ENCODE results near the gene INSL4. TPM values are rescaled to one million over a fixed set of nuclear protein-coding genes. Genes with fewer than 3 reads are reported as not detected.

The INSL4 gene
- total RNA-seq, 2 experiments from 2014 or later, result not detected

DNA sequence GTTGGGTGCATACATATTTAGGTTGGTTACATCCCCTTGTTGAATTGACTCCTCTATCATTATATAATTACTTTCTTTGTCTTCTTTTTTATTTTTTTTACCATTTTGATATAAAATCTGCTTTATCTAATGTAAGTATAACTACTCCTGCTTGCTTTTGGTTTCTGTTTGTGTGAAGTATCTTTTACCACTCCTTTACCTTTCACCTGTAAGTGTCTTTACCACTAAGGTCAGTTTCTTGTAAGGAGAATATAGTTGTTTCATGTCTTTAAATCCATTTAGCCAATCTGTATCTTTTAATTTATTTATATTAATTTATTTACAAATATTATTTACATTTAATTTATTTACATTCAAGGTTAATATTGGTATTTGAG lies 33.0 kb downstream of the INSL4 start:
- POLR2A ChIA-PET, result no interaction called here
- intact Hi-C loops (cut with micrococcal nuclease), result loop anchor here (5.0 kb wide), 2 partner anchors 77 to 502 kb away; partner anchors contain the start of gene INSL6
- H3K4me3 Mint-ChIP-seq, result no peak overlapping the region
- no peaks in the 10 kb centered on the region for H3K9me3 Mint-ChIP-seq
- no peaks in the 10 kb centered on the region for H3K27me3 Mint-ChIP-seq
- no peak for DNase-seq
- H3K36me3 Mint-ChIP-seq, result no peaks in the 10 kb centered on the region
- peaks cover 12% of the 10 kb centered on the region for H3K4me1 Mint-ChIP-seq (ENCODE audit: low read depth)
- CTCF ChIA-PET, result interaction anchor here (1.2 kb wide), 2 partner anchors 57 to 78 kb away, joined by 3 to 6 read pairs; no protein-coding TSS in a partner anchor
- no peak overlapping the region for H3K27ac Mint-ChIP-seq

DNA sequence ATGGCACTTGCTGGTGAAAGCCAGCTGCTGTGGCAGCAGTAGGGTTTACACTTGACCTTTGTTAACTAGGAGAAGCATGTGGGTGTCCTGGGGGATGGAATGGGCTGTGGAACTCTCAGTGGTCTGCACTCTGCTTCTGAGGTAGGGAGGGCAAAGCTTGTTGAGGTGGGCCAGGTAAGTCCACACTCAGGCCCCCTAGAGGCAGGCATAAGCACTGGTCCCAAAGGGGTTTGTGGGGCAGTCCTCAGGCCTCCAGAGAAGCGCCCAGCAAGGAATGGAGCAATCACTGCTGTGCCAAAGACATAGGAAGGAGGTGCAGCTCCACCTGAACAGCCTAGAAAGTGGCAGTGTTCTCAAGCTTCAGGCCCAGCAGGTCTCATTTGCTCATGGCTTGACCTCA lies 34.7 kb downstream of the INSL4 start:
- Mint-ChIP-seq H3K27me3 (no peaks in the 10 kb centered on the region), H3K4me3 (no peak overlapping the region), H3K4me1 (ENCODE audit: low read depth) (peaks cover 12% of the 10 kb centered on the region), H3K9me3 (no peaks in the 10 kb centered on the region), H3K27ac (no peak overlapping the region), H3K36me3 (no peaks in the 10 kb centered on the region)
- CTCF ChIA-PET, result no interaction called here
- POLR2A ChIA-PET, result no interaction called here
- no peak for DNase-seq
- intact Hi-C loops (cut with micrococcal nuclease), result no loop called here

- Mint-ChIP-seq H3K9me3 (no peaks in the 10 kb centered on the region), H3K27ac (no peak overlapping the region), H3K27me3 (no peaks in the 10 kb centered on the region), H3K4me3 (no peak overlapping the region), H3K4me1 (ENCODE audit: low read depth) (peaks cover 8% of the 10 kb centered on the region), H3K36me3 (no peaks in the 10 kb centered on the region)
- POLR2A ChIA-PET, result no interaction called here
- intact Hi-C loops (cut with micrococcal nuclease), result no loop called here
- DNase-seq, result no peak
- CTCF ChIA-PET, result interaction anchor here (1.3 kb wide), 1 partner anchor 155 kb away, joined by 4 read pairs; no protein-coding TSS in a partner anchor
Measured at GRCh38 chr9:5269249-5269715, 38.1 kb downstream of the INSL4 start.

GRCh38 chr9:5274770-5275169 lies 43.6 kb downstream of the INSL4 start:
- no peaks in the 10 kb centered on the region for H3K4me1 Mint-ChIP-seq (ENCODE audit: low read depth)
- H3K27ac Mint-ChIP-seq, result no peak overlapping the region
- no peak overlapping the region for H3K4me3 Mint-ChIP-seq
- H3K27me3 Mint-ChIP-seq, result no peaks in the 10 kb centered on the region
- ChIA-PET CTCF (interaction anchor here (0.8 kb wide), 1 partner anchor 344 kb away, joined by 3 read pairs; no protein-coding TSS in a partner anchor), POLR2A (no interaction called here)
- no peak for DNase-seq
- H3K9me3 Mint-ChIP-seq, result peaks cover 2% of the 10 kb centered on the region
- intact Hi-C loops (cut with micrococcal nuclease), result no loop called here
- H3K36me3 Mint-ChIP-seq, result no peaks in the 10 kb centered on the region

DNA sequence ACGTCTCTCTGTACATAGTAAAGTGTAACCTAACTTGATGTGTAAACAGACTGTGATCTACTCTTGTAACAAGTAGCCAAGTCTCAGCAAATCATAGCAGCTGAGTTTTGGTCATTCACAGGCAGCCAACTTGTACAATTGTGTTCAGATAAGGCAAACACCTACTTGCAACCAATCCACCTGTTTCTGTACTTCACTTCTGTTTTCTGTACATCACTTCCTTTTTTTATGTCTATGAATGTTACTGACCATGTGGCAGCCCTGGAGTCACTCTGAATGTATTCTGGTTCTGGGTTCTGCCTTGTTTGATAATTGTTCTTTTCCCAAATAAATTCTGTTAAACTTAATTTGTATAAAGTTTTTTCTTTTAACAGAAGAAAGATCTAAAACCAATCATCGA lies 47.3 kb downstream of the INSL4 start:
- H3K9me3 Mint-ChIP-seq, result peaks cover 2% of the 10 kb centered on the region
- intact Hi-C loops (cut with micrococcal nuclease), result no loop called here
- H3K27me3 Mint-ChIP-seq, result no peaks in the 10 kb centered on the region
- no peak for DNase-seq
- POLR2A ChIA-PET, result no interaction called here
- H3K4me3 Mint-ChIP-seq, result no peak overlapping the region
- H3K36me3 Mint-ChIP-seq, result no peaks in the 10 kb centered on the region
- CTCF ChIA-PET, result no interaction called here
- H3K4me1 Mint-ChIP-seq (ENCODE audit: low read depth), result no peaks in the 10 kb centered on the region
- no peak overlapping the region for H3K27ac Mint-ChIP-seq

Other genes starting within 250 kb of the INSL4 start
- gene JAK2, start 246.1 kb upstream of the INSL4 start, total RNA-seq, result 10 to 100 TPM; 23.2 to 25.5 TPM
- not detected for gene INSL6, start 45.8 kb upstream of the INSL4 start, total RNA-seq
- gene RLN2, start 73.3 kb downstream of the INSL4 start, total RNA-seq, result 1 to 10 TPM; 4.6 to 5.0 TPM
- gene RLN1, start 108.5 kb downstream of the INSL4 start, total RNA-seq, result 1 to 10 TPM; 1.2 to 1.8 TPM
- gene PLGRKT, start 206.5 kb downstream of the INSL4 start, total RNA-seq, result 10 to 100 TPM; 52.9 to 59.4 TPM
- gene CD274, start 219.1 kb downstream of the INSL4 start, total RNA-seq, result 10 to 100 TPM; 28.3 to 32.4 TPM